HCT116 (cell line): Measurements from ENCODE around the gene CYP2E1.

Experiments used
- EZH2 ChIP-seq: fragments of 200-600 bp; sonication (generic); IDR thresholded peaks from 2 replicates; pipeline ENCODE4 v1.6.1; 2017; ENCODE audit warnings: antibody characterized with exemption, mixed run types
- EZH2phosphoT487 ChIP-seq: fragments of 200-600 bp; IDR thresholded peaks from 2 replicates; pipeline ENCODE4 v1.6.1; 2018; ENCODE audit warnings: antibody characterized with exemption, borderline replicate concordance
- POLR2A ChIP-seq: IDR thresholded peaks from 2 replicates; pipeline ENCODE4 v1.7.0; 2011; ENCODE audit warnings: borderline replicate concordance; ENCODE audit not compliant: insufficient read depth, insufficient read length; ENCODE audit errors: extremely low read depth
- POLR2AphosphoS5 ChIP-seq: IDR thresholded peaks from 2 replicates; pipeline ENCODE4 v1.6.1; 2011; ENCODE audit warnings: mild to moderate bottlenecking, low read depth, low read length, moderate library complexity
- RAD21 ChIP-seq: IDR thresholded peaks from 2 replicates; pipeline ENCODE4 v1.6.1; 2012; ENCODE audit warnings: low read depth, mild to moderate bottlenecking
- YY1 ChIP-seq: IDR thresholded peaks from 2 replicates; pipeline ENCODE4 v1.6.1; 2011; ENCODE audit warnings: low read length, low read depth, moderate library complexity, mild to moderate bottlenecking; ENCODE audit not compliant: insufficient replicate concordance; ENCODE audit errors: extremely low read depth
- TF ChIP-seq, protein P1 (sequence below), 3 experiments: fragments of 200-600 bp in 1 of 3; sonication (generic) in 1 of 3; IDR thresholded peaks in 2 of 3; conservative IDR thresholded peaks in 1 of 3; 2 replicates each; pipeline ENCODE4 v1.5.1; 2012 to 2017; ENCODE audit warnings: low read depth in 2 of 3, low read length in 2 of 3, antibody characterized with exemption in 1 of 3, borderline replicate concordance in 1 of 3, control low read depth in 1 of 3, mild to moderate bottlenecking in 1 of 3, mixed read lengths in 1 of 3, mixed run types in 1 of 3, moderate library complexity in 1 of 3; ENCODE audit not compliant: insufficient read depth in 1 of 3
- TF ChIP-seq, protein P2 (sequence below): IDR thresholded peaks from 2 replicates; pipeline ENCODE4 v1.6.1; 2012

DNA sequence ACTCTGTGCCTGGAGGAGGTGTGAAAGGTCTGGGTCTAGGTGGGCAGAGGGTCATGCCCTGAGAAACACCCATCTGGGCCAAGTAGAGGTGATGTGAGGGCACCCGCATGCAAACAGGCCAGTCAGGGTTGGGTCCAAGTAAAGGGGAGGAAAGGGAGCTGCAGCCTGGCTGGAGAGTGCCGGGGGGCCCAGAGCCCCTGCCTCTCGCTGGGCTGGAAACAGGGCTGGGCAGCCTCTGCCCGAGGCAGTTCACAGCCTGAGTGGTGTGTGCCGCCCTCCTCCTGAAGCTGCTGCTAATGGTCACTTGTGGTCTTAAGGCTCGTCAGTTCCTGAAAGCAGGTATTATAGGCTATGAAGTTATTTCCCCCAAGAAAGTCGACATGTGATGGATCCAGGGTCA, 7.3 kb downstream of the CYP2E1 start:
- TF ChIP-seq, protein P1, sequence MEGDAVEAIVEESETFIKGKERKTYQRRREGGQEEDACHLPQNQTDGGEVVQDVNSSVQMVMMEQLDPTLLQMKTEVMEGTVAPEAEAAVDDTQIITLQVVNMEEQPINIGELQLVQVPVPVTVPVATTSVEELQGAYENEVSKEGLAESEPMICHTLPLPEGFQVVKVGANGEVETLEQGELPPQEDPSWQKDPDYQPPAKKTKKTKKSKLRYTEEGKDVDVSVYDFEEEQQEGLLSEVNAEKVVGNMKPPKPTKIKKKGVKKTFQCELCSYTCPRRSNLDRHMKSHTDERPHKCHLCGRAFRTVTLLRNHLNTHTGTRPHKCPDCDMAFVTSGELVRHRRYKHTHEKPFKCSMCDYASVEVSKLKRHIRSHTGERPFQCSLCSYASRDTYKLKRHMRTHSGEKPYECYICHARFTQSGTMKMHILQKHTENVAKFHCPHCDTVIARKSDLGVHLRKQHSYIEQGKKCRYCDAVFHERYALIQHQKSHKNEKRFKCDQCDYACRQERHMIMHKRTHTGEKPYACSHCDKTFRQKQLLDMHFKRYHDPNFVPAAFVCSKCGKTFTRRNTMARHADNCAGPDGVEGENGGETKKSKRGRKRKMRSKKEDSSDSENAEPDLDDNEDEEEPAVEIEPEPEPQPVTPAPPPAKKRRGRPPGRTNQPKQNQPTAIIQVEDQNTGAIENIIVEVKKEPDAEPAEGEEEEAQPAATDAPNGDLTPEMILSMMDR (IDR thresholded peaks at IDR 0.05 in 2 of 3, conservative IDR thresholded peaks at IDR 0.05 in 1 of 3; ENCODE audit: borderline replicate concordance in 1 of 3, insufficient read depth in 1 of 3, low read depth in 2 of 3, low read length in 2 of 3), result no peak
- no peak for TF ChIP-seq YY1
- TF ChIP-seq RAD21, result no peak
- TF ChIP-seq EZH2phosphoT487, result no peak
- TF ChIP-seq, protein P2, sequence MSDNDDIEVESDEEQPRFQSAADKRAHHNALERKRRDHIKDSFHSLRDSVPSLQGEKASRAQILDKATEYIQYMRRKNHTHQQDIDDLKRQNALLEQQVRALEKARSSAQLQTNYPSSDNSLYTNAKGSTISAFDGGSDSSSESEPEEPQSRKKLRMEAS, result no peak
- no peak for TF ChIP-seq POLR2A
- TF ChIP-seq EZH2, result no peak
- no peak for TF ChIP-seq POLR2AphosphoS5
